HG02938 (cell line): ENCODE data around the gene GOLGB1.
A peak's percentile ranks its signal among the peaks of the same experiment; 100 is the strongest.
"Not testable (repeated sequence)": the region's sequence is repeated elsewhere in the genome, so short reads cannot be mapped to it uniquely, and the experiment has no call there.

Experiments used
- ATAC-seq: cut with Tn5 transposase; IDR thresholded peaks from one replicate; pipeline ENCODE4 v1.9.1; 2021; ENCODE audit warnings: mild to moderate bottlenecking, moderate library complexity; ENCODE audit not compliant: unreplicated experiment

The GOLGB1 gene

GRCh38 chr3:121696186-121696585 is 53.4 kb downstream of the GOLGB1 start:
- ATAC-seq = no peak

GRCh38 chr3:121692010-121692699 is 57.4 kb downstream of the GOLGB1 start:
- ATAC-seq = no peak

- ATAC-seq = peak; percentile 90
Measured at GRCh38 chr3:121690777-121691405, 58.6 kb downstream of the GOLGB1 start.

- not testable (repeated sequence) for ATAC-seq
Measured at GRCh38 chr3:121688747-121689146, 60.8 kb downstream of the GOLGB1 start.

- ATAC-seq = no peak
Measured at GRCh38 chr3:121681792-121682191, 67.7 kb downstream of the GOLGB1 start.

GRCh38 chr3:121677141-121677540 is 72.4 kb downstream of the GOLGB1 start:
- ATAC-seq = no peak

- no peak for ATAC-seq
Measured at GRCh38 chr3:121670676-121671075, 78.9 kb downstream of the GOLGB1 start.

- ATAC-seq = no peak
Measured at GRCh38 chr3:121667333-121667732, 82.2 kb downstream of the GOLGB1 start.

- ATAC-seq = no peak
Measured at GRCh38 chr3:121665488-121665887, 84.1 kb downstream of the GOLGB1 start.

- no peak for ATAC-seq
Measured at GRCh38 chr3:121663171-121663847, 86.2 kb downstream of the GOLGB1 start.

GRCh38 chr3:121662742-121663141 is 86.8 kb downstream of the GOLGB1 start:
- no peak for ATAC-seq

GRCh38 chr3:121661376-121661775 is 88.2 kb downstream of the GOLGB1 start:
- no peak for ATAC-seq

- ATAC-seq = peak; percentile 83
Measured at GRCh38 chr3:121660356-121661171, 89.0 kb downstream of the GOLGB1 start, which contains the start of gene HCLS1. TSS of gene HCLS1 (minus strand) at chr3:121660903. CDS start at chr3:121658347, 2,556 bp downstream.

- no peak for ATAC-seq
Measured at GRCh38 chr3:121659586-121659985, 90.0 kb downstream of the GOLGB1 start.

GRCh38 chr3:121658716-121659435 is 90.7 kb downstream of the GOLGB1 start:
- no peak for ATAC-seq

GRCh38 chr3:121654493-121655385 is 94.8 kb downstream of the GOLGB1 start:
- peak; percentile 87 for ATAC-seq

GRCh38 chr3:121651684-121652083 is 97.9 kb downstream of the GOLGB1 start:
- no peak for ATAC-seq

GRCh38 chr3:121649645-121650044 is 99.9 kb downstream of the GOLGB1 start:
- ATAC-seq = no peak

GRCh38 chr3:121648219-121648958 is 101.2 kb downstream of the GOLGB1 start:
- ATAC-seq = no peak
